GM23338 (cell line): ENCODE data around the gene PAX6. TPM values are rescaled to one million over a fixed set of nuclear protein-coding genes. Genes with fewer than 3 reads are reported as not detected.

ENCODE experiments used
- ATAC-seq: fragments of 200-7000 bp; cut with Tn5 transposase; 3 replicates; pipeline ENCODE4 v1.9.1; 2020
- DNase-seq: peaks from one replicate; pipeline ENCODE4 v3.0.0-alpha.2; 2015; ENCODE audit warnings: low spot score
- H2AFZ ChIP-seq: fragments of 200-600 bp; sonication (generic); 2 replicates; pipeline ENCODE4 v1.8.0; 2016; ENCODE audit warnings: antibody characterized with exemption, mild to moderate bottlenecking, moderate library complexity
- H3F3A ChIP-seq: fragments of 200-600 bp; sonication (generic); replicated peaks from 2 replicates; pipeline ENCODE4 v1.8.0; 2017; ENCODE audit warnings: antibody characterized with exemption, mixed run types, low read depth
- H3K27ac ChIP-seq: fragments of 200-600 bp; sonication (generic); 2 replicates; pipeline ENCODE4 v1.6.1; 2016; ENCODE audit warnings: low read depth
- H3K27me3 ChIP-seq: fragments of 200-600 bp; sonication (generic); 2 replicates; pipeline ENCODE4 v1.8.0; 2016; ENCODE audit warnings: mild to moderate bottlenecking, mixed run types, moderate library complexity; ENCODE audit not compliant: insufficient read depth
- H3K36me3 ChIP-seq: fragments of 200-600 bp; sonication (generic); 2 replicates; pipeline ENCODE4 v1.8.0; 2016; ENCODE audit warnings: mild to moderate bottlenecking; ENCODE audit not compliant: insufficient read depth
- H3K4me1 ChIP-seq: fragments of 200-600 bp; sonication (generic); 2 replicates; pipeline ENCODE4 v1.8.0; 2016; ENCODE audit warnings: mild to moderate bottlenecking, moderate library complexity; ENCODE audit not compliant: insufficient read depth
- H3K4me2 ChIP-seq: fragments of 200-600 bp; sonication (generic); 2 replicates; pipeline ENCODE4 v1.7.1; 2017; ENCODE audit warnings: mixed run types
- H3K4me3 ChIP-seq: fragments of 200-600 bp; sonication (generic); 2 replicates; pipeline ENCODE4 v1.6.1; 2016; ENCODE audit warnings: mixed run types
- H3K79me2 ChIP-seq: fragments of 200-600 bp; sonication (generic); replicated peaks from 2 replicates; pipeline ENCODE4 v1.8.0; 2017; ENCODE audit warnings: mild to moderate bottlenecking; ENCODE audit not compliant: insufficient read depth
- H3K9me2 ChIP-seq: fragments of 200-600 bp; sonication (generic); 2 replicates; pipeline ENCODE4 v1.8.0; 2017; ENCODE audit not compliant: insufficient read depth
- H4K20me1 ChIP-seq: fragments of 200-600 bp; sonication (generic); replicated peaks from 2 replicates; pipeline ENCODE4 v1.8.0; 2017; ENCODE audit warnings: mild to moderate bottlenecking; ENCODE audit not compliant: insufficient read depth
- H3K27ac Mint-ChIP-seq: 2 replicates; pipeline ENCODE4 v1.8.0; 2020; ENCODE audit warnings: inconsistent platforms, mild to moderate bottlenecking, moderate library complexity, mixed read lengths
- H3K27me3 Mint-ChIP-seq: 3 replicates; pipeline ENCODE4 v1.8.0; 2022; ENCODE audit warnings: low read depth, mild to moderate bottlenecking, moderate library complexity, mixed read lengths, inconsistent platforms; ENCODE audit not compliant: insufficient read depth, poor library complexity
- H3K36me3 Mint-ChIP-seq: 3 replicates; pipeline ENCODE4 v1.8.0; 2021; ENCODE audit warnings: low read depth, mild to moderate bottlenecking, inconsistent platforms, moderate library complexity, mixed read lengths
- H3K4me1 Mint-ChIP-seq: 3 replicates; pipeline ENCODE4 v1.8.0; 2020; ENCODE audit warnings: mild to moderate bottlenecking, inconsistent platforms, mixed read lengths
- H3K4me3 Mint-ChIP-seq: 3 replicates; pipeline ENCODE4 v1.8.0; 2021; ENCODE audit warnings: moderate library complexity, mild to moderate bottlenecking, inconsistent platforms, mixed read lengths
- H3K9me3 Mint-ChIP-seq: 3 replicates; pipeline ENCODE4 v1.8.0; 2020; ENCODE audit warnings: moderate library complexity, mild to moderate bottlenecking, inconsistent platforms, mixed read lengths
- EZH2 ChIP-seq: fragments of 200-600 bp; sonication (generic); IDR thresholded peaks from one replicate; pipeline ENCODE4 v1.8.0; 2017; ENCODE audit warnings: antibody characterized with exemption, mild to moderate bottlenecking, low read depth; ENCODE audit not compliant: unreplicated experiment
- EZH2phosphoT487 ChIP-seq: fragments of 200-600 bp; sonication (generic); IDR thresholded peaks from one replicate; pipeline ENCODE4 v1.8.1; 2018; ENCODE audit warnings: antibody characterized with exemption; ENCODE audit not compliant: unreplicated experiment
- ZNF331 ChIP-seq: fragments of 250-450 bp; sonication (Bioruptor Pico); IDR thresholded peaks from 2 replicates; pipeline ENCODE4 v1.5.0; 2020; ENCODE audit warnings: low read depth, mild to moderate bottlenecking, moderate library complexity
- ZNF462 ChIP-seq: fragments of 250-450 bp; sonication (Bioruptor Pico); IDR thresholded peaks from 2 replicates; pipeline ENCODE4 v1.5.0; 2020; ENCODE audit warnings: mild to moderate bottlenecking, moderate library complexity
- polyA plus RNA-seq: library from polyadenylated mRNA; unstranded; fragments of >200 nt; fragmentation: Nextera tagmentation; extraction: Ambion mirVana; gene quantifications from 2 replicates; pipeline ENCODE4 v1.2.1, GENCODE V29; 2016
- total RNA-seq: library from RNA; depleted of rRNA; stranded (reverse); fragments of >200 nt; shearing (Covaris generic); gene quantifications from 2 replicates; pipeline ENCODE4 v1.2.3, GENCODE V29; 2014

PAX6 gene
- total and polyA plus RNA-seq, 2 experiments from 2014 or later: 0.17 to 0.45 TPM

GRCh38 chr11:31815711-31816467 is 4.8 kb upstream of the PAX6 start:
- peak overlapping the region; percentile 74 for H3K4me2 ChIP-seq
- Mint-ChIP-seq H3K27ac (no peak overlapping the region), H3K27me3 (peaks cover 97% of the 10 kb centered on the region), H3K4me3 (peak overlapping the region; percentile 64), H3K9me3 (peaks cover 9% of the 10 kb centered on the region), H3K36me3 (no peaks in the 10 kb centered on the region; the same call in 2 of the 3 replicates), H3K4me1 (peaks cover 49% of the 10 kb centered on the region)
- H2AFZ ChIP-seq: no peak overlapping the region
- H3F3A ChIP-seq: peaks cover 32% of the 10 kb centered on the region
- H3K27ac ChIP-seq: no peak overlapping the region
- H3K27me3 ChIP-seq: peaks cover 99% of the 10 kb centered on the region
- H3K4me1 ChIP-seq: peaks cover 73% of the 10 kb centered on the region
- no peaks in the 10 kb centered on the region for H4K20me1 ChIP-seq
- H3K4me3 ChIP-seq: peak overlapping the region; percentile 71
- no peak for DNase-seq
- TF ChIP-seq EZH2 (peak; percentile 94), ZNF462 (CRISPR knock-in tag) (no peak)
- H3K9me2 ChIP-seq: no peaks in the 10 kb centered on the region
- no peaks in the 10 kb centered on the region for H3K36me3 ChIP-seq
- ATAC-seq: no peak
- no peaks in the 10 kb centered on the region for H3K79me2 ChIP-seq

GRCh38 chr11:31814176-31814868 is 3.2 kb upstream of the PAX6 start:
- Mint-ChIP-seq H3K9me3 (peaks cover 13% of the 10 kb centered on the region), H3K4me3 (peak overlapping the region; percentile 38), H3K36me3 (peaks cover 4% of the 10 kb centered on the region; the same call in 1 of the 3 replicates), H3K27ac (no peak overlapping the region), H3K4me1 (peaks cover 46% of the 10 kb centered on the region), H3K27me3 (peaks cover 96% of the 10 kb centered on the region)
- H3K36me3 ChIP-seq: no peaks in the 10 kb centered on the region
- H3K4me3 ChIP-seq: peak overlapping the region; percentile 71
- H3K27me3 ChIP-seq: peaks cover 99% of the 10 kb centered on the region
- TF ChIP-seq EZH2 (peak; percentile 91), ZNF331 (CRISPR knock-in tag) (no peak), EZH2phosphoT487 (peak; percentile 81)
- no peaks in the 10 kb centered on the region for H3K9me2 ChIP-seq
- H3K79me2 ChIP-seq: no peaks in the 10 kb centered on the region
- peaks cover 32% of the 10 kb centered on the region for H3F3A ChIP-seq
- no peaks in the 10 kb centered on the region for H4K20me1 ChIP-seq
- peaks cover 71% of the 10 kb centered on the region for H3K4me1 ChIP-seq
- ATAC-seq: no peak
- H3K4me2 ChIP-seq: peak overlapping the region; percentile 74
- no peak overlapping the region for H3K27ac ChIP-seq
- peak; percentile 61 for DNase-seq
- H2AFZ ChIP-seq: peak overlapping the region; percentile 59
